Measurements from ENCODE around the gene SYNGR4. TPM values are rescaled to one million over a fixed set of nuclear protein-coding genes. Genes with fewer than 3 reads are reported as not detected.
A peak's percentile ranks its signal among the peaks of the same experiment; 100 is the strongest.

SYNGR4 gene
- total RNA-seq, 1 donor from 2014 or later, result not detected

DNA sequence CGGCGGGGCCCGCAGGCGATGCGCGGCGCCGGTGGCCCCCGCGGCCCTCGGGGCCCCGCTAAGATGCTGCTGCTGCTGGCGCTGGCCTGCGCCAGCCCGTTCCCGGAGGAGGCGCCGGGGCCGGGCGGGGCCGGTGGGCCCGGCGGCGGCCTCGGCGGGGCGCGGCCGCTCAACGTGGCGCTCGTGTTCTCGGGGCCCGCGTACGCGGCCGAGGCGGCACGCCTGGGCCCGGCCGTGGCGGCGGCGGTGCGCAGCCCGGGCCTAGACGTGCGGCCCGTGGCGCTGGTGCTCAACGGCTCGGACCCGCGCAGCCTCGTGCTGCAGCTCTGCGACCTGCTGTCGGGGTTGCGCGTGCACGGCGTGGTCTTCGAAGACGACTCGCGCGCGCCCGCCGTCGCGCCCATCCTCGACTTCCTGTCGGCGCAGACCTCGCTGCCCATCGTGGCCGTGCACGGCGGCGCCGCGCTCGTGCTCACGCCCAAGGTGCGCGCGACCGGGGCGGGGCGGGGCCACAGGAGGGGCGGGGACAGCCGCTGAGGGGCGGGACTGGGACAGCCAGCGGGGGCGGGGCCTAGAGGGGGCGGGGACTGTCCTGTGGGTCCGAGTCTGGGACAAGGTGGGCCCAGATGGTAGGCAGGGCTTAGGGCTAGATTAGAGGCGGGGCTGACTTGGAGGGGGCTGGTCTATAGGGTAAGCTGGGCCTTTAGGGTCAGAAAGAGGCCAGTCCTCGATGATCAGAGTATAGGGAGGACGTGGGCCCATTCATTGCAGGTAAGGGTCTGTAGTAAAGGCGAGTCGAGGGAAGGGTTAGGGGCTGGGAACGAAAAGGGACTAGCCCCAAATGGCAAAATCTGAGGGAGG lies 34.4 kb downstream of the SYNGR4 start:
- peak; percentile 72 for ATAC-seq (ENCODE audit: low read depth)
- Mint-ChIP-seq H3K36me3 (ENCODE audit: low read depth) (no peaks in the 10 kb centered on the region), H3K9me3 (peaks cover 3% of the 10 kb centered on the region), H3K4me1 (peaks cover 46% of the 10 kb centered on the region), H3K27me3 (peaks cover 26% of the 10 kb centered on the region), H3K4me3 (peak overlapping the region; percentile 66), H3K27ac (no peak overlapping the region)
- TF ChIP-seq, protein P1, sequence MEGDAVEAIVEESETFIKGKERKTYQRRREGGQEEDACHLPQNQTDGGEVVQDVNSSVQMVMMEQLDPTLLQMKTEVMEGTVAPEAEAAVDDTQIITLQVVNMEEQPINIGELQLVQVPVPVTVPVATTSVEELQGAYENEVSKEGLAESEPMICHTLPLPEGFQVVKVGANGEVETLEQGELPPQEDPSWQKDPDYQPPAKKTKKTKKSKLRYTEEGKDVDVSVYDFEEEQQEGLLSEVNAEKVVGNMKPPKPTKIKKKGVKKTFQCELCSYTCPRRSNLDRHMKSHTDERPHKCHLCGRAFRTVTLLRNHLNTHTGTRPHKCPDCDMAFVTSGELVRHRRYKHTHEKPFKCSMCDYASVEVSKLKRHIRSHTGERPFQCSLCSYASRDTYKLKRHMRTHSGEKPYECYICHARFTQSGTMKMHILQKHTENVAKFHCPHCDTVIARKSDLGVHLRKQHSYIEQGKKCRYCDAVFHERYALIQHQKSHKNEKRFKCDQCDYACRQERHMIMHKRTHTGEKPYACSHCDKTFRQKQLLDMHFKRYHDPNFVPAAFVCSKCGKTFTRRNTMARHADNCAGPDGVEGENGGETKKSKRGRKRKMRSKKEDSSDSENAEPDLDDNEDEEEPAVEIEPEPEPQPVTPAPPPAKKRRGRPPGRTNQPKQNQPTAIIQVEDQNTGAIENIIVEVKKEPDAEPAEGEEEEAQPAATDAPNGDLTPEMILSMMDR (IDR thresholded peaks at IDR 0.05), result no peak
- intact Hi-C loops (cut with micrococcal nuclease), result loop anchor here (1.0 to 2.0 kb wide), 4 partner anchors 16 to 94 kb away; partner anchors contain the start of gene SYNGR4
- peak; percentile 80 for DNase-seq
- ChIA-PET CTCF (no interaction called here), POLR2A (interaction anchor here (0.5 kb wide), 1 partner anchor 12 kb away, joined by 3 read pairs; no protein-coding TSS in a partner anchor)

DNA sequence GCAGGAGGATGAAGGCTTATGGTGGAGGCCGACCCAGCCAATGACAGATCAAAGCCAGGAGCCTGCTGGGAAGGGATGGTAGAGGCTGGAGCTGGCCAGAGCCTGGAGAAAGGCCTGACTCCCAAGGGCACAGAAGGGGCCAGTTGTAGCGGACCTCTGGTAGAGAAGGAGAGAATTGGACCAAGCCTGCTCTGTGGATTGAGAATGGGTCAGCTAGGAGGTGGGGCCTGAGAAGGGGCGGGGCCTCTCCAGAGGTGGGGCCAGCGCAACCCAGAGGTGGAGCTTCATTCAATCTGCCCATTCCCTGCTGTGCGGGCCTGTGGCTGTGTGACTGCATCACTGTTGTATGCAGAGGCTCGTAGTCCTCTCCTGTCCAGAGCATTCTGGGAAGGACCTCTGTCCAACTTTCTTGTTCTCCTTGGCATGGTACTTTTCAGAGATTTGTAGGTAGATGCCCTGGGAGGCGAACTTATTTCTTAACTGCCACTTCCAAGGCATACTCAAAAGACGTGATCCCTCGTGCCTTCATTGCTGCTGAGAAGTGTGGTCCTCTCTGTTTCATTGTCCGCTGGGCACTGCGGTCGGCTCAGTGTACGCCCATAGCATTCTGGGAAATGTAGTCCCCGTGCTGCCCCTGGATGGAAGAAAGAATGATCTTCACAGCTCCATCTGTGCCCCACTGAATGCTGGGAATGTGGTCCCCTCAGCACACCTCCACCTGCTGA lies 36.0 kb downstream of the SYNGR4 start:
- no peak overlapping the region for H3K27ac Mint-ChIP-seq
- peaks cover 18% of the 10 kb centered on the region for H3K27me3 Mint-ChIP-seq
- H3K4me1 Mint-ChIP-seq, result peaks cover 35% of the 10 kb centered on the region
- ChIA-PET CTCF (no interaction called here), POLR2A (interaction anchor here (0.5 to 1.9 kb wide), 4 partner anchors 9 to 81 kb away, joined by 3 to 8 read pairs (median 6); partner anchors contain the start of genes EMP3, KDELR1, SYNGR4 and TMEM143)
- peak overlapping the region; percentile 12 for H3K4me3 Mint-ChIP-seq
- ATAC-seq (ENCODE audit: low read depth), result peak; percentile 25
- peaks cover 3% of the 10 kb centered on the region for H3K9me3 Mint-ChIP-seq
- intact Hi-C loops (cut with micrococcal nuclease), result no loop called here
- TF ChIP-seq, protein P1 (IDR thresholded peaks at IDR 0.05), result no peak
- DNase-seq, result peak; percentile 25
- H3K36me3 Mint-ChIP-seq (ENCODE audit: low read depth), result no peaks in the 10 kb centered on the region

DNA sequence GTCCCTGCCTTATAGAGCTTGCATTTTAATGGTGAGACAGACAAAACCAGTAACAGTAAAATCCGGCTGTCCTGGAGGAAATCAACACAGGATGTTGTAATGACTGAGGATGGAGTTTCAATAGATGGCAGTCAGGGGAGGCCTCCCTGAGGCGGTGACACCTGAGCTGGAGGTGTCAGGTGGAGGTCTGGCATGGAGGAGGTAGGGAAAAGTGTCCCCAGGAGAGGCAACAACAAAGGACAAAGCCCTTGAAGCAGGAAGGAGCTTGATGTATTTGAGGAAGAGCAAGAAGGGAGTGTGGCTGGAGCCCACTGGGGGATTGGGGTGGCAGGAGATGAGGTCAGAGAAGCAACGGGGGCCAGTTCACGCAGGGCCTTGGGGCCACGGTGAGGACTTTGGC lies 37.1 kb downstream of the SYNGR4 start:
- Mint-ChIP-seq H3K27ac (no peak overlapping the region), H3K4me3 (no peak overlapping the region), H3K4me1 (peaks cover 30% of the 10 kb centered on the region), H3K36me3 (ENCODE audit: low read depth) (no peaks in the 10 kb centered on the region), H3K9me3 (peaks cover 7% of the 10 kb centered on the region), H3K27me3 (peaks cover 15% of the 10 kb centered on the region)
- POLR2A ChIA-PET, result interaction anchor here (1.9 kb wide), 1 partner anchor 10 kb away, joined by 5 read pairs; the partner anchor contains the start of gene KDELR1
- ATAC-seq (ENCODE audit: low read depth), result no peak
- intact Hi-C loops (cut with micrococcal nuclease), result no loop called here
- TF ChIP-seq, protein P1 (IDR thresholded peaks at IDR 0.05), result no peak
- no peak for DNase-seq
- CTCF ChIA-PET, result interaction anchor here (1.0 to 1.6 kb wide), 2 partner anchors 10 to 89 kb away, joined by 3 to 6 read pairs; partner anchors contain the start of gene KDELR1

DNA sequence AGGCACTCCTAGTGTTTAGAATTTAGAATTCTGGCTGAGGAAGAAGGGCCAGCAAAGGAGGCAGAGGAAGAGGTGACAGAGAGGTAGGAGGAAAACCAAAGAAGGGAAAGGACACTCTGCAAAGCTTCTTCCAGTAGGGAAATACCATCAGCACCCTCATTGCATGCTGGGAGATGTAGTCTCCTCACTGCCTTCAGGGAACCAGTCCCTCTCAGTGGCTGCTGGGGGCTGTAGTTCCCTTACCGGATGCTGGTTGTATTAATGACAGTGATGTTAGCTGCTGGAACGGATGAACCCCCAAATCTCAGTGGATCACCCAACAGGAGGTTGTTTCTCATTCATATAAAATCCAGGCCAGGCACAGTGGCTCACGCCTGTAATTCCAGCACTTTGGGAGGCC lies 39.4 kb downstream of the SYNGR4 start:
- ATAC-seq (ENCODE audit: low read depth) (peak; percentile 62), DNase-seq (no peak)
- intact Hi-C loops (cut with micrococcal nuclease), result loop anchor here (1.0 kb wide), 1 partner anchor 42 kb away; the partner anchor contains the start of gene GRWD1
- Mint-ChIP-seq H3K27me3 (peaks cover 18% of the 10 kb centered on the region), H3K9me3 (peaks cover 7% of the 10 kb centered on the region), H3K4me3 (no peak overlapping the region), H3K27ac (no peak overlapping the region), H3K4me1 (peaks cover 19% of the 10 kb centered on the region), H3K36me3 (ENCODE audit: low read depth) (no peaks in the 10 kb centered on the region)
- CTCF ChIA-PET, result interaction anchor here (2.0 kb wide), 1 partner anchor 12 kb away, joined by 5 read pairs; the partner anchor contains the start of gene KDELR1
- POLR2A ChIA-PET, result interaction anchor here (0.6 to 1.8 kb wide), 5 partner anchors 10 to 407 kb away, joined by 3 to 7 read pairs (median 4); partner anchors contain the start of genes GRIN2D and KDELR1
- TF ChIP-seq, protein P1 (IDR thresholded peaks at IDR 0.05), result no peak

Data from activated B cell treated with CpG ODN at 0.5 μM for 24 hours (primary cell).